Gastrocnemius medialis (tissue), 4 donors: ENCODE results near the gene FAM174B.

Experiments used
- CTCF ChIP-seq, 5 experiments: fragments of 450-650 bp in 3 of 5; fragments of 200-600 bp in 2 of 5; sonication (generic) in 2 of 5; IDR thresholded peaks in 4 of 5; conservative IDR thresholded peaks in 1 of 5; 1 replicate in 4 of 5; 2 replicates in 1 of 5; pipeline ENCODE4 v1.5.1; 2016 to 2019; ENCODE audit warnings: antibody characterized with exemption in 5 of 5, mild to moderate bottlenecking in 3 of 5, moderate library complexity in 3 of 5
- POLR2A ChIP-seq, 2 donors: fragments of 450-650 bp; IDR thresholded peaks; one replicate each; pipeline ENCODE4 v1.6.1; 2017; ENCODE audit warnings: antibody characterized with exemption in 2 of 2, mild to moderate bottlenecking in 2 of 2, moderate library complexity in 2 of 2

- TF ChIP-seq CTCF (IDR thresholded peaks at IDR 0.05 in 4 of 5, conservative IDR thresholded peaks at IDR 0.05 in 1 of 5) (no peak), POLR2A (IDR thresholded peaks at IDR 0.05) (no peak)
Measured at GRCh38 chr15:92571824-92572223, 83.8 kb downstream of the FAM174B start.
